H1 (cell line): Measurements from ENCODE around the gene NRL. TPM values are rescaled to one million over a fixed set of nuclear protein-coding genes. Genes with fewer than 3 reads are reported as not detected.

Source experiments
- CTCF ChIA-PET: fragments of 300-600 bp; sonication (Branson Sonifier 250); formaldehyde crosslinking; loops from one replicate; lab custom pipeline; 2021; ENCODE audit not compliant: partially characterized antibody; lab: Charles Lee
- POLR2A ChIA-PET: fragments of 300-600 bp; sonication (Branson Sonifier 250); formaldehyde crosslinking; loops from one replicate; lab custom pipeline; 2021; ENCODE audit warnings: inconsistent platforms; ENCODE audit not compliant: partially characterized antibody; lab: Charles Lee
- DNase-seq, 2 experiments: peaks; one replicate each; pipeline versions ENCODE4 v3.0.0 to v3.0.0-alpha.2; 2010 to 2022; ENCODE audit warnings: low spot score in 2 of 2, low read depth in 1 of 2, mixed read lengths in 1 of 2
- FAIRE-seq: peaks from 2 replicates; lab custom pipeline; 2011; peaks lifted over from hg19 to GRCh38; lab: Jason Lieb, UNC
- H2AFZ ChIP-seq: 2 replicates; pipeline ENCODE4 v1.8.1; 2012; ENCODE audit warnings: low read length, inconsistent platforms
- H2AK5ac ChIP-seq: 2 replicates; pipeline ENCODE4 v1.6.1; 2013; ENCODE audit warnings: low read depth, low read length
- H2BK120ac ChIP-seq: replicated peaks from 2 replicates; pipeline ENCODE3; 2013; ENCODE audit warnings: low read depth, low read length, inconsistent platforms
- H2BK12ac ChIP-seq: 2 replicates; pipeline ENCODE4 v1.6.1; 2013; ENCODE audit warnings: low read depth, low read length
- H2BK15ac ChIP-seq: 2 replicates; pipeline ENCODE4 v1.6.1; 2013; ENCODE audit warnings: low read length
- H2BK20ac ChIP-seq: 2 replicates; pipeline ENCODE4 v1.6.1; 2013; ENCODE audit warnings: low read length
- H2BK5ac ChIP-seq: 2 replicates; pipeline ENCODE4 v1.6.1; 2013; ENCODE audit warnings: low read depth, low read length
- H3K14ac ChIP-seq: 2 replicates; pipeline ENCODE4 v1.6.1; 2013; ENCODE audit warnings: inconsistent platforms; ENCODE audit not compliant: insufficient read length
- H3K18ac ChIP-seq: 2 replicates; pipeline ENCODE4 v1.6.1; 2013; ENCODE audit warnings: low read length; ENCODE audit errors: extremely low read depth
- H3K23ac ChIP-seq: 2 replicates; pipeline ENCODE4 v1.6.1; 2013; ENCODE audit warnings: inconsistent platforms; ENCODE audit not compliant: insufficient read length
- H3K23me2 ChIP-seq: 2 replicates; pipeline ENCODE4 v1.6.1; 2013; ENCODE audit warnings: low read depth, low read length
- H3K27ac ChIP-seq: 2 replicates; pipeline ENCODE4 v1.6.1; 2011; ENCODE audit warnings: low read depth, low read length, inconsistent platforms
- H3K27me3 ChIP-seq, 4 experiments: replicated peaks in 1 of 4; 1 replicate in 1 of 4; 2 replicates in 3 of 4; pipeline versions ENCODE4 v1.6.1 to v1.8.1; 2011 to 2013; ENCODE audit warnings: low read length in 3 of 4, mild to moderate bottlenecking in 3 of 4, inconsistent platforms in 2 of 4, mixed read lengths in 2 of 4, moderate library complexity in 1 of 4; ENCODE audit not compliant: control insufficient read depth in 3 of 4, insufficient read depth in 3 of 4; ENCODE audit errors: extremely low read depth in 1 of 4
- H3K36me3 ChIP-seq, 4 experiments: 2 replicates each; pipeline versions ENCODE4 v1.6.1 to v1.8.1; 2011 to 2013; ENCODE audit warnings: mild to moderate bottlenecking in 4 of 4, low read length in 3 of 4, moderate library complexity in 2 of 4, control low read depth in 1 of 4, inconsistent platforms in 1 of 4; ENCODE audit not compliant: insufficient read depth in 4 of 4, control insufficient read depth in 2 of 4
- H3K4ac ChIP-seq: replicated peaks from 2 replicates; pipeline ENCODE3; 2013; ENCODE audit warnings: low read length, low read depth, mixed read lengths, inconsistent platforms; ENCODE audit not compliant: insufficient read length
- H3K4me1 ChIP-seq, 4 experiments: replicated peaks in 1 of 4; 1 replicate in 1 of 4; 2 replicates in 3 of 4; pipeline versions ENCODE4 v1.6.1 to v1.8.1; 2011 to 2013; ENCODE audit warnings: low read length in 3 of 4, inconsistent platforms in 2 of 4, mixed read lengths in 1 of 4; ENCODE audit not compliant: insufficient read depth in 4 of 4, control insufficient read depth in 3 of 4
- H3K4me2 ChIP-seq, 2 experiments: 2 replicates each; pipeline versions ENCODE4 v1.6.1 to v1.8.1; 2011 to 2013; ENCODE audit warnings: low read depth in 2 of 2, low read length in 2 of 2, control low read depth in 1 of 2, inconsistent platforms in 1 of 2, mild to moderate bottlenecking in 1 of 2; ENCODE audit not compliant: insufficient read depth in 1 of 2
- H3K4me3 ChIP-seq, 4 experiments: fragments of 200-600, 300-600 bp in 1 of 4; sonication (generic), shearing (Covaris generic), sonication (Bioruptor Twin) in 1 of 4; 2 replicates each; pipeline versions ENCODE4 v1.5.1 to v1.8.1; 2011 to 2016; ENCODE audit warnings: low read length in 4 of 4, low read depth in 3 of 4, control low read depth in 2 of 4, inconsistent platforms in 2 of 4, mild to moderate bottlenecking in 2 of 4, mixed read lengths in 1 of 4, moderate library complexity in 1 of 4; ENCODE audit not compliant: insufficient read depth in 2 of 4; ENCODE audit errors: extremely low read depth in 1 of 4
- H3K56ac ChIP-seq: replicated peaks from 2 replicates; pipeline ENCODE3; 2013; ENCODE audit warnings: low read depth, mild to moderate bottlenecking, mixed read lengths, low read length, inconsistent platforms; ENCODE audit not compliant: insufficient read length
- H3K79me1 ChIP-seq: 2 replicates; pipeline ENCODE4 v1.6.1; 2013; ENCODE audit warnings: low read depth, low read length, control low read depth
- H3K79me2 ChIP-seq, 2 experiments: 2 replicates each; pipeline versions ENCODE4 v1.6.1 to v1.8.1; 2012 to 2013; ENCODE audit warnings: low read length in 2 of 2, mild to moderate bottlenecking in 2 of 2, inconsistent platforms in 1 of 2; ENCODE audit not compliant: insufficient read depth in 2 of 2, control insufficient read depth in 1 of 2
- H3K9ac ChIP-seq, 4 experiments: replicated peaks in 1 of 4; 1 replicate in 1 of 4; 2 replicates in 3 of 4; pipeline versions ENCODE4 v1.6.1 to v1.8.1; 2011 to 2013; ENCODE audit warnings: low read depth in 3 of 4, low read length in 3 of 4, control low read depth in 2 of 4, mild to moderate bottlenecking in 2 of 4, moderate library complexity in 2 of 4, inconsistent platforms in 1 of 4; ENCODE audit errors: extremely low read depth in 1 of 4
- H3K9me3 ChIP-seq, 2 experiments: 2 replicates each; pipeline versions ENCODE4 v1.6.1 to v1.8.1; 2012 to 2013; ENCODE audit warnings: mild to moderate bottlenecking in 2 of 2, moderate library complexity in 2 of 2, control low read depth in 1 of 2, inconsistent platforms in 1 of 2, low read depth in 1 of 2, low read length in 1 of 2, mixed read lengths in 1 of 2; ENCODE audit not compliant: insufficient read depth in 2 of 2
- H4K20me1 ChIP-seq, 2 experiments: replicated peaks in 1 of 2; 2 replicates each; pipeline versions ENCODE3 to v1.8.1; 2011 to 2013; ENCODE audit warnings: inconsistent platforms in 2 of 2, low read length in 2 of 2, mild to moderate bottlenecking in 1 of 2; ENCODE audit not compliant: insufficient read depth in 2 of 2, control insufficient read depth in 1 of 2
- H4K5ac ChIP-seq: 2 replicates; pipeline ENCODE4 v1.6.1; 2013; ENCODE audit warnings: low read length, low read depth, mixed read lengths, inconsistent platforms; ENCODE audit not compliant: insufficient read length
- H4K8ac ChIP-seq: 2 replicates; pipeline ENCODE4 v1.8.0; 2013; ENCODE audit warnings: mild to moderate bottlenecking, moderate library complexity, low read length, inconsistent platforms; ENCODE audit not compliant: insufficient read depth; ENCODE audit errors: extremely low read depth
- H4K91ac ChIP-seq: replicated peaks from 2 replicates; pipeline ENCODE3; 2013; ENCODE audit warnings: low read length, mixed read lengths, inconsistent platforms; ENCODE audit not compliant: insufficient read length
- MAFK ChIP-seq: IDR thresholded peaks from 2 replicates; pipeline ENCODE4 v1.6.1; 2012; ENCODE audit warnings: low read depth, mild to moderate bottlenecking, improper control_type of control experiment, low read length
- SIN3A ChIP-seq, 2 experiments: IDR thresholded peaks in 1 of 2; conservative IDR thresholded peaks in 1 of 2; 2 replicates each; pipeline ENCODE4 v1.6.1; 2011 to 2012; ENCODE audit warnings: low read length in 2 of 2, improper control_type of control experiment in 1 of 2, low read depth in 1 of 2, mild to moderate bottlenecking in 1 of 2
- WGBS, 2 experiments: shearing (Covaris generic) in 1 of 2; methylation state at CpG; one replicate each; pipeline versions ENCODE4 v1.1.6 to v1.1.7; 2013 to 2015; ENCODE audit warnings: low lambda C conversion rate in 2 of 2, mixed read lengths in 2 of 2, inconsistent platforms in 1 of 2, low coverage in 1 of 2, missing lambda C conversion rate in 1 of 2; ENCODE audit not compliant: insufficient replicate concordance in 2 of 2, insufficient coverage in 1 of 2, insufficient read length in 1 of 2; ENCODE audit errors: extremely low coverage in 1 of 2, missing lambda C conversion rate in 1 of 2; 5-methylcytosine and 5-hydroxymethylcytosine counted together
- polyA plus RNA-seq, 7 experiments: library from polyadenylated mRNA; depleted of rRNA in 3 of 7; stranded (reverse) in 5 of 7; unstranded in 2 of 7; fragments of >200 nt in 5 of 7; fragments of 200-250 nt in 2 of 7; gene quantifications; 1 replicate in 5 of 7; 2 replicates in 1 of 7; 4 replicates in 1 of 7; pipeline versions ENCODE4 v1.2.1 to v1.2.3, GENCODE V29; 2011 to 2013; ENCODE audit warnings: missing spikeins in 2 of 7, mixed read lengths in 2 of 7
- total RNA-seq: library from RNA; stranded (reverse); fragmentation: NEBNext Ultra II Directional; extraction: Animal tissue kit (Norgen Biotek cat#: 25700); gene quantifications from 2 replicates; pipeline ENCODE4 v1.2.1, GENCODE V29; 2021

The NRL gene
- total and polyA plus RNA-seq, 2 of the 8 experiments (the other 6 are each of a cell fraction or from before 2014, with no cell fraction given) = 1.1 to 2.2 TPM

DNA sequence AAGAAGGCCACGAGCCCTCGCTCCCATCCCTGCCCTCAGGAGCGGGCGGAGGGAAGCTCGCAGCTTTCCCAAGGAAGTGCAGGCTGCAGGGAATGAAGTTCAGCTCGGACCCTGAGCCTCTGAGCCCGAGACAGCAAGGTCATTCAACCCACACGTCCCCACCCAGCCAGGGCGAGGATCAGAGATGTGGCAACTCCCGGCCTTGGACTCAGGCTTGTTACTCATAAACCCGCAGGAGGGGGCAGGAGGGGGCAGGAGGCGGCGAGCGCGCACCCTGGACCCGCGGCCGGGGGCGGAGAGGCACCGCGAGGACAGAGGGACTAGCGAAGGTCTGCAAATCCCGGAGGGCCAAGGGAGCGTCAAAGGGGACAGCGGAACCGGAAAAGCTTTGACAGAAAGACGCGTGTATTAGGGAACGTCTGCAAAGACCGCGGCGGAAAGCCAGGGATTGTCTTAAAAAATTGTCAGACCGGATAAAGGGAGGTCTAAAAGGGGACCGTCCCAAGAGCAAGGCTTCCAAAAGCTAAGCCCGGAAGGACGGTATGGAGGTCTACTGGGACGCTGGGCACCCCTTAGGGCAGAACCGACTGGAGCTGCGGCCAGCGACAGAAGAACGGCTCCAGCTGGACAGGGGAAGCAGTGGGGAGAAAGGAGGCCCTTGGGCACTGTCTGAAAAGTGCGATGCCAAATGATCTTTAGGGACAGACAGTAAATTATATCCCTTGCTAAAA lies 783 bp downstream of the NRL start:
- peak overlapping the region; percentile 12 for H3K56ac ChIP-seq
- peaks cover 0 to 10% of the 10 kb centered on the region in 2 experiments; a peak in 2 of 4 replicates for H3K79me2 ChIP-seq
- ChIA-PET POLR2A (interaction anchor here (1.0 to 7.1 kb wide), 22 partner anchors 10 to 533 kb away, joined by 3 to 125 read pairs (median 5); partner anchors contain the start of genes CARMIL3, DHRS4L2, EMC9 and FITM1), CTCF (interaction anchor here (0.6 to 2.7 kb wide), 17 partner anchors 13 to 322 kb away, joined by 3 to 20 read pairs (median 4); partner anchors contain the start of genes EMC9, IRF9, PCK2 and PSME2)
- FAIRE-seq (no peak), DNase-seq (peak; percentile 54 to 81)
- peak overlapping the region; percentile 85 to 91 for H3K4me2 ChIP-seq
- H3K23me2 ChIP-seq = peaks cover 7% of the 10 kb centered on the region
- H2BK20ac ChIP-seq = no peak overlapping the region; the same call in 1 of the 2 replicates
- peak overlapping the region; percentile 82 for H4K5ac ChIP-seq
- peak overlapping the region; percentile 93 for H4K8ac ChIP-seq
- peak overlapping the region; percentile 89 for H2AFZ ChIP-seq
- peak overlapping the region in 3 of 4 experiments; percentile 49 to 72 (median 71); a peak in 5 of 7 replicates for H3K9ac ChIP-seq
- H3K18ac ChIP-seq = peak overlapping the region; percentile 90
- H3K36me3 ChIP-seq = peaks cover 9 to 18% (median 14%) of the 10 kb centered on the region in 4 experiments
- peak overlapping the region; percentile 83 for H4K91ac ChIP-seq
- H2BK12ac ChIP-seq = peak overlapping the region; percentile 80; the same call in 1 of the 2 replicates
- H2BK5ac ChIP-seq = peak overlapping the region; percentile 100
- H3K4me3 ChIP-seq = peak overlapping the region; percentile 68 to 89 (median 76)
- H3K23ac ChIP-seq = no peak overlapping the region
- H3K27ac ChIP-seq = peak overlapping the region; percentile 54; the same call in 1 of the 2 replicates
- no peaks in the 10 kb centered on the region for H3K9me3 ChIP-seq
- no peaks in the 10 kb centered on the region for H3K27me3 ChIP-seq
- H2BK15ac ChIP-seq = no peak overlapping the region; the same call in 1 of the 2 replicates
- H3K4ac ChIP-seq = peak overlapping the region; percentile 65
- H2AK5ac ChIP-seq = no peak overlapping the region
- H3K14ac ChIP-seq = peak overlapping the region; percentile 8
- H4K20me1 ChIP-seq = no peaks in the 10 kb centered on the region
- H3K4me1 ChIP-seq = peaks cover 0 to 4% (median 2%) of the 10 kb centered on the region in 4 experiments; a peak in 5 of 7 replicates
- H2BK120ac ChIP-seq = no peak overlapping the region
- H3K79me1 ChIP-seq = peaks cover 5% of the 10 kb centered on the region; the same call in 1 of the 2 replicates
- WGBS, 2 experiments = 4% methylated on average over 38 of the region's 42 CpGs; no CpG with 5 or more reads in 1 of the 2 experiments
- TF ChIP-seq MAFK = no peak
- TF ChIP-seq SIN3A (conservative IDR thresholded peaks at IDR 0.05 in 1 of 2, IDR thresholded peaks at IDR 0.05 in 1 of 2; ENCODE audit: low read depth in 1 of 2, low read length in 2 of 2) = peak; percentile 86 to 96; a peak in 3 of 4 replicates
